ENCODE results near the gene PLCB4. TPM values are rescaled to one million over a fixed set of nuclear protein-coding genes. Genes with fewer than 3 reads are reported as not detected.

The PLCB4 gene
- total RNA-seq, 2 donors from 2014 or later, result not detected

GRCh38 chr20:9518576-9519175 lies 449.8 kb downstream of the PLCB4 start:
- Mint-ChIP-seq H3K36me3 (no peaks in the 10 kb centered on the region), H3K9me3 (no peaks in the 10 kb centered on the region), H3K27me3 (peaks cover 23% of the 10 kb centered on the region in 2 donors), H3K27ac (no peak overlapping the region), H3K4me1 (ENCODE audit: low read depth in 2 of 2) (no peaks in the 10 kb centered on the region), H3K4me3 (no peak overlapping the region)
- DNase-seq (ENCODE audit: low spot score), result no peak
- no peak for ATAC-seq

- ATAC-seq (no peak), DNase-seq (ENCODE audit: low spot score) (no peak)
- no peaks in the 10 kb centered on the region for H3K4me1 Mint-ChIP-seq (ENCODE audit: low read depth in 2 of 2)
- no peak overlapping the region for H3K27ac Mint-ChIP-seq
- H3K4me3 Mint-ChIP-seq, result no peak overlapping the region
- H3K36me3 Mint-ChIP-seq, result no peaks in the 10 kb centered on the region
- no peaks in the 10 kb centered on the region for H3K9me3 Mint-ChIP-seq
- peaks cover 14 to 23% of the 10 kb centered on the region in 2 donors for H3K27me3 Mint-ChIP-seq
These were observed 451.2 kb downstream of the PLCB4 start for GRCh38 chr20:9520086-9520485.

GRCh38 chr20:9523636-9524035 lies 454.7 kb downstream of the PLCB4 start:
- DNase-seq (ENCODE audit: low spot score), result no peak
- Mint-ChIP-seq H3K4me3 (no peak overlapping the region), H3K27ac (no peak overlapping the region), H3K27me3 (peaks cover 3 to 6% of the 10 kb centered on the region in 2 donors), H3K4me1 (ENCODE audit: low read depth in 2 of 2) (no peaks in the 10 kb centered on the region), H3K36me3 (no peaks in the 10 kb centered on the region), H3K9me3 (no peaks in the 10 kb centered on the region)
- no peak for ATAC-seq

All from natural killer cell treated with Interleukin-12 subunit alpha and Interleukin-12 subunit beta and Interleukin-15 and Interleukin-18, amount 100 ng/mL, for 72 hours (primary cell).